Neural progenitor cell (in vitro differentiated cells): Measurements from ENCODE around the gene PCK1. TPM values are rescaled to one million over a fixed set of nuclear protein-coding genes. Genes with fewer than 3 reads are reported as not detected.
A peak's percentile ranks its signal among the peaks of the same experiment; 100 is the strongest.

Experiments
- DNase-seq: peaks from one replicate; pipeline ENCODE4 v3.0.0-alpha.2; 2016; ENCODE audit warnings: low spot score
- H2AFZ ChIP-seq: fragments of 200-600 bp; sonication (generic); replicated peaks from 2 replicates; pipeline ENCODE4 v1.6.1; 2016; ENCODE audit warnings: antibody characterized with exemption
- H3F3A ChIP-seq: fragments of 200-600 bp; sonication (generic); 2 replicates; pipeline ENCODE4 v1.6.1; 2016; ENCODE audit warnings: antibody characterized with exemption, low read depth
- H3K27ac ChIP-seq: fragments of 200-600 bp; sonication (generic); 2 replicates; pipeline ENCODE4 v1.5.1; 2016; ENCODE audit warnings: mild to moderate bottlenecking
- H3K27me3 ChIP-seq: fragments of 200-600 bp; sonication (generic); 2 replicates; pipeline ENCODE4 v1.6.1; 2016; ENCODE audit warnings: mild to moderate bottlenecking, moderate library complexity
- H3K36me3 ChIP-seq: fragments of 200-600 bp; sonication (generic); 2 replicates; pipeline ENCODE4 v1.5.1; 2016
- H3K4me1 ChIP-seq: fragments of 200-600 bp; sonication (generic); 2 replicates; pipeline ENCODE4 v1.6.1; 2016; ENCODE audit warnings: mixed run types
- H3K4me2 ChIP-seq: fragments of 200-600 bp; sonication (generic); 2 replicates; pipeline ENCODE4 v1.6.1; 2016
- H3K4me3 ChIP-seq: fragments of 200-600 bp; sonication (generic); 2 replicates; pipeline ENCODE4 v1.5.1; 2016
- H3K79me2 ChIP-seq: fragments of 200-600 bp; sonication (generic); 2 replicates; pipeline ENCODE4 v1.6.1; 2016; ENCODE audit warnings: low read depth
- H3K9ac ChIP-seq: fragments of 200-600 bp; sonication (generic); 2 replicates; pipeline ENCODE4 v1.6.1; 2016
- H3K9me3 ChIP-seq: fragments of 200-600 bp; sonication (generic); 2 replicates; pipeline ENCODE4 v1.5.1; 2016; ENCODE audit warnings: low read depth
- H4K20me1 ChIP-seq: fragments of 200-600 bp; sonication (generic); 2 replicates; pipeline ENCODE4 v1.6.1; 2016; ENCODE audit warnings: low read depth
- H3K27ac Mint-ChIP-seq: 3 replicates; pipeline ENCODE4 v1.8.0; 2021; ENCODE audit warnings: mixed read lengths
- H3K27me3 Mint-ChIP-seq: 2 replicates; pipeline ENCODE4 v1.8.0; 2022; ENCODE audit warnings: low read depth, mild to moderate bottlenecking, inconsistent platforms, moderate library complexity, mixed read lengths; ENCODE audit not compliant: insufficient read depth
- H3K36me3 Mint-ChIP-seq: 3 replicates; pipeline ENCODE4 v1.8.0; 2021; ENCODE audit warnings: mixed read lengths
- H3K4me1 Mint-ChIP-seq: 3 replicates; pipeline ENCODE4 v1.8.0; 2021; ENCODE audit warnings: mixed read lengths
- H3K4me3 Mint-ChIP-seq: 3 replicates; pipeline ENCODE4 v1.8.0; 2021; ENCODE audit warnings: mild to moderate bottlenecking, moderate library complexity, mixed read lengths
- H3K9me3 Mint-ChIP-seq: 3 replicates; pipeline ENCODE4 v1.8.0; 2020; ENCODE audit warnings: mixed read lengths
- CTCF ChIP-seq: fragments of 200-600 bp; sonication (generic); IDR thresholded peaks from 2 replicates; pipeline ENCODE4 v1.5.1; 2017; ENCODE audit warnings: antibody characterized with exemption, mild to moderate bottlenecking
- EZH2 ChIP-seq: fragments of 200-600 bp; sonication (generic); IDR thresholded peaks from 2 replicates; pipeline ENCODE4 v1.6.1; 2017; ENCODE audit warnings: antibody characterized with exemption, mild to moderate bottlenecking, moderate library complexity
- EZH2phosphoT487 ChIP-seq: fragments of 200-600 bp; sonication (generic); IDR thresholded peaks from 2 replicates; pipeline ENCODE4 v1.6.1; 2017; ENCODE audit warnings: antibody characterized with exemption
- total RNA-seq: library from RNA; depleted of rRNA; stranded (reverse); fragments of >200 nt; gene quantifications from 2 replicates; pipeline ENCODE4 v1.2.3, GENCODE V29; 2015; ENCODE audit warnings: low replicate concordance

The PCK1 gene
- total RNA-seq, 1 donor from 2014 or later, result not detected

GRCh38 chr20:57544838-57545564 is 15.9 kb upstream of the PCK1 start:
- no peak overlapping the region for H3K4me2 ChIP-seq
- peak overlapping the region; percentile 15 for H3K27ac Mint-ChIP-seq
- no peak overlapping the region for H3K4me3 Mint-ChIP-seq
- no peak overlapping the region for H3K27ac ChIP-seq
- no peaks in the 10 kb centered on the region for H3K9me3 Mint-ChIP-seq
- no peaks in the 10 kb centered on the region for H3K9me3 ChIP-seq
- H3K27me3 Mint-ChIP-seq, result peaks cover 9% of the 10 kb centered on the region
- H3K79me2 ChIP-seq, result no peaks in the 10 kb centered on the region
- no peaks in the 10 kb centered on the region for H3K36me3 ChIP-seq
- peaks cover 17% of the 10 kb centered on the region for H3F3A ChIP-seq
- TF ChIP-seq EZH2, result no peak
- no peak for TF ChIP-seq CTCF
- no peak for TF ChIP-seq EZH2phosphoT487
- DNase-seq, result no peak
- no peaks in the 10 kb centered on the region for H4K20me1 ChIP-seq
- H3K9ac ChIP-seq, result no peak overlapping the region
- H3K4me1 ChIP-seq, result peaks cover 36% of the 10 kb centered on the region
- no peaks in the 10 kb centered on the region for H3K36me3 Mint-ChIP-seq
- no peak overlapping the region for H3K4me3 ChIP-seq
- H2AFZ ChIP-seq, result no peak overlapping the region
- H3K4me1 Mint-ChIP-seq, result peaks cover 41% of the 10 kb centered on the region
- no peaks in the 10 kb centered on the region for H3K27me3 ChIP-seq

- Histone ChIP-seq H3K36me3 (no peaks in the 10 kb centered on the region), H3K79me2 (no peaks in the 10 kb centered on the region), H3K9ac (no peak overlapping the region), H3F3A (peaks cover 11% of the 10 kb centered on the region), H2AFZ (no peak overlapping the region), H3K27ac (no peak overlapping the region), H3K4me1 (peaks cover 29% of the 10 kb centered on the region), H3K4me2 (no peak overlapping the region), H3K9me3 (no peaks in the 10 kb centered on the region), H4K20me1 (no peaks in the 10 kb centered on the region), H3K27me3 (no peaks in the 10 kb centered on the region), H3K4me3 (no peak overlapping the region)
- Mint-ChIP-seq H3K27me3 (peaks cover 9% of the 10 kb centered on the region), H3K4me1 (peaks cover 33% of the 10 kb centered on the region), H3K4me3 (no peak overlapping the region), H3K9me3 (no peaks in the 10 kb centered on the region), H3K36me3 (no peaks in the 10 kb centered on the region), H3K27ac (peak overlapping the region; percentile 87)
- no peak for DNase-seq
- no peak for TF ChIP-seq CTCF
Observed at GRCh38 chr20:57545927-57546662, 14.8 kb upstream of the PCK1 start.

DNA sequence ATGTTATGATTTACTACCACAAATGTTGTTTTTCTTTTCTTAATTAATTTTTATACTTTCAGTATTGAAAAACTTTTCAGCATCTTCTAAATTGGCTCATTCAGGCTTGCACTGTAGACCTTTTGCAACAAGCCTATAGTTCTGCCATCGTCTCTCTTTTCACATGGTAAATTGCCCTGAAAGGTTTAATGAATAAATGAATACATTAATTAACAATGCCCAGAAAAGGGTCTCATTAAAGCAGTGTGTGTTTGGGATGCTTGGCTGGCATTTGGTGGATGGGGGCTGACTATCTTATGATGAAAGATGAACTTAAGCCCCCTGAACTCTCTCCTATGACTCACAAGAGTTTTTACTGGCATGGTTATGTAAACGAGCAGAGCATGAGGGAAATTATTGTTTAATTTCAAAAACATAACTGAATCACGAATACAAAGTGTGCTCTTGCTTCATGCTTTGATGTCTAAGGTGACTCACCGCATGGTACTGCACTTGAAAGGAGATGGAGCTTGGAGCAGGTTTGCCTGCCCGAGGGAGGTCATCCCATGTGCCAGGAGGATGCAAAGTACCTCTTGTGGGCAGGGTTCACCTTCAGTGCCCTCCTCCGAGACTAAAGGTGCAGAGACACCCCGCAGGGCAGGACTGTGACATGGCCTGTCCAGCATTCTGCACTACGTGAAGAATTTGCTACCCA is 13.8 kb upstream of the PCK1 start:
- Histone ChIP-seq H3K9me3 (no peaks in the 10 kb centered on the region), H3K27me3 (no peaks in the 10 kb centered on the region)
- no peak for TF ChIP-seq EZH2
- TF ChIP-seq CTCF, result no peak
- no peak for TF ChIP-seq EZH2phosphoT487

More for the DNA sequence above, 13.8 kb upstream of the PCK1 start:
- no peak overlapping the region for H3K27ac Mint-ChIP-seq
- H3K4me1 Mint-ChIP-seq, result peaks cover 30% of the 10 kb centered on the region
- no peaks in the 10 kb centered on the region for H3K36me3 ChIP-seq
- H3K27me3 Mint-ChIP-seq, result peaks cover 9% of the 10 kb centered on the region
- peaks cover 1% of the 10 kb centered on the region for H3F3A ChIP-seq
- no peak overlapping the region for H3K4me2 ChIP-seq
- H2AFZ ChIP-seq, result no peak overlapping the region
- no peaks in the 10 kb centered on the region for H3K9me3 Mint-ChIP-seq
- no peaks in the 10 kb centered on the region for H3K36me3 Mint-ChIP-seq
- no peak overlapping the region for H3K4me3 ChIP-seq
- no peaks in the 10 kb centered on the region for H3K79me2 ChIP-seq
- no peaks in the 10 kb centered on the region for H4K20me1 ChIP-seq
- no peak overlapping the region for H3K4me3 Mint-ChIP-seq
- no peak for DNase-seq
- H3K27ac ChIP-seq, result no peak overlapping the region
- no peak overlapping the region for H3K9ac ChIP-seq
- peaks cover 20% of the 10 kb centered on the region for H3K4me1 ChIP-seq
